CD8-positive, alpha-beta memory T cell (primary cell): ENCODE results near the gene ATOSA. TPM values are rescaled to one million over a fixed set of nuclear protein-coding genes. Genes with fewer than 3 reads are reported as not detected.

Experiments
- CTCF ChIA-PET: fragments of 350-600 bp; sonication (Branson Sonifier 250); formaldehyde crosslinking; loops from one replicate; lab custom pipeline; 2021; ENCODE audit warnings: antibody characterized with exemption; lab: Charles Lee
- POLR2A ChIA-PET: fragments of 350-600 bp; sonication (Branson Sonifier 250); formaldehyde crosslinking; loops from one replicate; lab custom pipeline; 2021; ENCODE audit warnings: antibody characterized with exemption; lab: Charles Lee
- DNase-seq, 5 donors: peaks; one replicate each; pipeline versions ENCODE4 v3.0.0 to v3.0.0-alpha.2; 2020 to 2022; ENCODE audit warnings: mixed read lengths in 1 of 5
- H3K27ac ChIP-seq: one replicate; pipeline ENCODE4 v1.7.0; 2013; ENCODE audit warnings: low read depth, mild to moderate bottlenecking, low read length, moderate library complexity
- H3K27me3 ChIP-seq: 2 replicates; pipeline ENCODE4 v1.7.0; 2013; ENCODE audit warnings: low read length, mild to moderate bottlenecking; ENCODE audit not compliant: insufficient read depth, poor library complexity, severe bottlenecking
- H3K36me3 ChIP-seq: 2 replicates; pipeline ENCODE4 v1.7.0; 2013; ENCODE audit warnings: mild to moderate bottlenecking, low read length, moderate library complexity; ENCODE audit not compliant: insufficient read depth
- H3K4me1 ChIP-seq: 2 replicates; pipeline ENCODE4 v1.7.0; 2013; ENCODE audit warnings: mild to moderate bottlenecking, low read length, moderate library complexity; ENCODE audit not compliant: insufficient read depth
- H3K4me3 ChIP-seq: 2 replicates; pipeline ENCODE4 v1.7.0; 2013; ENCODE audit warnings: mild to moderate bottlenecking, low read length
- H3K9me3 ChIP-seq: 2 replicates; pipeline ENCODE4 v1.7.0; 2013; ENCODE audit warnings: mild to moderate bottlenecking, low read length
- H3K27ac Mint-ChIP-seq, 8 donors: one replicate each; pipeline ENCODE4 v1.8.0; 2020 to 2021; ENCODE audit warnings: mixed read lengths in 8 of 8, mild to moderate bottlenecking in 6 of 8, inconsistent platforms in 3 of 8, moderate library complexity in 3 of 8
- H3K27me3 Mint-ChIP-seq, 2 donors: one replicate each; pipeline ENCODE4 v1.8.0; 2020 to 2021; ENCODE audit warnings: mixed read lengths in 2 of 2, mild to moderate bottlenecking in 1 of 2, moderate library complexity in 1 of 2
- H3K36me3 Mint-ChIP-seq, 3 donors: one replicate each; pipeline ENCODE4 v1.8.0; 2020 to 2021; ENCODE audit warnings: mixed read lengths in 3 of 3, inconsistent platforms in 1 of 3, mild to moderate bottlenecking in 1 of 3
- H3K4me1 Mint-ChIP-seq, 3 donors: one replicate each; pipeline ENCODE4 v1.8.0; 2020 to 2021; ENCODE audit warnings: mixed read lengths in 3 of 3, inconsistent platforms in 1 of 3, mild to moderate bottlenecking in 1 of 3
- H3K4me3 Mint-ChIP-seq, 7 donors: one replicate each; pipeline ENCODE4 v1.8.0; 2020 to 2021; ENCODE audit warnings: mixed read lengths in 7 of 7, mild to moderate bottlenecking in 6 of 7, moderate library complexity in 4 of 7, inconsistent platforms in 2 of 7
- H3K9me3 Mint-ChIP-seq, 5 donors: one replicate each; pipeline ENCODE4 v1.8.0; 2020 to 2022; ENCODE audit warnings: mixed read lengths in 5 of 5, mild to moderate bottlenecking in 3 of 5, moderate library complexity in 2 of 5, inconsistent platforms in 1 of 5
- polyA plus RNA-seq: library from polyadenylated mRNA; unstranded; fragments of 300-500 nt; fragmentation: Illumina TruSeq; gene quantifications from one replicate; pipeline ENCODE4 v1.2.3, GENCODE V29; 2021
- total RNA-seq, 2 experiments: library from RNA; stranded (reverse); gene quantifications; one replicate each; pipeline ENCODE4 v1.2.3, GENCODE V29; 2021

The ATOSA gene
- total and polyA plus RNA-seq, 3 experiments from 2014 or later = 16.4 to 17.2 (median 17.1) TPM

DNA sequence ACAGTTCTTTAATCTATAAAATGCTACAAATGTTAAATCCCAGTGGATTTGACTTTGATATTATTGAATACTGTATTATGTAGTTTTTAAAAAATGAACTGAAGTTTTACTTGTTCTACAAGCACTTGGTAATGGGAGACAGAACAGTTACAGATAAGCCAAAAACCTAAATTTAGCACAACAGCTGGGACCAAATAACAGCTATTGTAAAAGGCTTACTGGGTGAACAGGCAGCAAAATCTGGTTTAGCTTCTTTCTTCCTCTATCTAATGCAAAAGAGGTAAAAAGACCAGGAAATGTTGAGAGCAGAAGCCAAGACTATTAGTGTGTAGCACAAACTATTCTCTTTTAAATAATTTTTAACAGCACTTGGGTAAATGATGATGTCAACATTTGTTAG is 1.6 kb upstream of the ATOSA start:
- Histone ChIP-seq H3K27me3 (no peaks in the 10 kb centered on the region), H3K27ac (no peak overlapping the region), H3K36me3 (no peaks in the 10 kb centered on the region), H3K4me1 (peaks cover 40% of the 10 kb centered on the region), H3K9me3 (no peaks in the 10 kb centered on the region), H3K4me3 (no peak overlapping the region)
- Mint-ChIP-seq H3K4me1 (peaks cover 44 to 71% (median 61%) of the 10 kb centered on the region in 3 donors), H3K36me3 (peaks cover 5 to 33% (median 6%) of the 10 kb centered on the region in 3 donors), H3K4me3 (peak overlapping the region in 1 of 7 donors; percentile 38), H3K9me3 (no peaks in the 10 kb centered on the region), H3K27me3 (peaks cover 0 to 6% of the 10 kb centered on the region in 2 donors), H3K27ac (peak overlapping the region in 4 of 8 donors; percentile 38 to 100 (median 84))
- ChIA-PET CTCF (interaction anchor here (2.9 kb wide), 1 partner anchor 50 kb away, joined by 18 read pairs; no protein-coding TSS in a partner anchor), POLR2A (no interaction called here)
- DNase-seq = no peak

GRCh38 chr15:52680041-52680391 is 828 bp upstream of the ATOSA start:
- Histone ChIP-seq H3K4me3 (no peak overlapping the region), H3K36me3 (no peaks in the 10 kb centered on the region), H3K9me3 (no peaks in the 10 kb centered on the region), H3K27me3 (no peaks in the 10 kb centered on the region), H3K27ac (no peak overlapping the region), H3K4me1 (peaks cover 41% of the 10 kb centered on the region)
- ChIA-PET POLR2A (interaction anchor here (0.6 to 2.1 kb wide), 3 partner anchors 10 to 50 kb away, joined by 3 to 6 read pairs (median 3); no protein-coding TSS in a partner anchor), CTCF (interaction anchor here (2.3 to 2.9 kb wide), 2 partner anchors 51 to 54 kb away, joined by 11 to 18 read pairs; no protein-coding TSS in a partner anchor)
- Mint-ChIP-seq H3K9me3 (no peaks in the 10 kb centered on the region), H3K27me3 (peaks cover 0 to 6% of the 10 kb centered on the region in 2 donors), H3K36me3 (peaks cover 5 to 39% (median 10%) of the 10 kb centered on the region in 3 donors), H3K27ac (peak overlapping the region; percentile 66 to 100 (median 98)), H3K4me1 (peaks cover 48 to 78% (median 69%) of the 10 kb centered on the region in 3 donors), H3K4me3 (peak overlapping the region; percentile 58 to 100 (median 92))
- DNase-seq = no peak

DNA sequence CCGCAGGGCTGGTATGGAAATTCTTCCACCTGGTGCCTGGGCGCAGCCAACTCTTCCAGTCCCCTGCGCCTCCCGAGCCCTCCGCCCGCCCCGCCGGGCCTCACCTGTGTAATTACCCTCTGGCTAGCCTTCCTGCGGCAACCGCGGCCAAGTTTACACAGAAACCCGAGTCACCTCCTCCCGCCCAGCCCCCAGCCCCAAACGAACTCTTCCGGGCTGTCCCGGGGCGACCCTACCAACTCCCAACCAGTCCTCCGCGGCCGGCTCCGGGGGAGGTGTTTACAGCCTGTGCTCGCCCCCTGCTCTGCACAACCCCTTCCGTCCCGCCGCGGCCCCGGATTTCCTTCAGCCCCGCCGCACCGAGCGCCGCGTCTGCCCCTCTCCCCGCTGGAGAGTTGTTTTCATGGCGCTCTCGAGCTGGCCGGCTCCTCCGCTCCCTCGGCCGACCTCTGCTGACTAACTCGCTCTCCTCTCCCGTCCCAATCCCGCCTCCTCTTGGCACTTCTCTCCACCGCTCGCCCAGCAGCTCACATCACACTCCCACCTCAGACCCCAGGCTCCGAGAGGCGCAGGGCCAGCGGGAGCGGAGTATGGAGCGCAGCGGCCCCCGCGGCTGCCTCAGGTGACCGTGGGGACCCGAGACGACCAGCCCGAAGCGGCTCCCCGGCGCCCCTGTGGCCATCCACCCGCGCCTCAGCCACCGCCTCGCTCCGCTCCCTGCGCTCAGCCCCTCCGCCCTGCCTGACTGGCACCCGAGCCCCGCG is 538 bp downstream of the ATOSA start:
- POLR2A ChIA-PET = interaction anchor here (1.0 to 2.1 kb wide), 3 partner anchors 51 to 498 kb away, joined by 3 to 6 read pairs (median 3); no protein-coding TSS in a partner anchor
- CTCF ChIA-PET = interaction anchor here (0.8 to 2.9 kb wide), 7 partner anchors 9 to 422 kb away, joined by 3 to 18 read pairs (median 5); partner anchors contain the start of gene MYO5A
- Histone ChIP-seq H3K36me3 (peaks cover under 1% of the 10 kb centered on the region), H3K4me3 (peak overlapping the region; percentile 87), H3K9me3 (no peaks in the 10 kb centered on the region), H3K4me1 (peaks cover 37% of the 10 kb centered on the region), H3K27me3 (no peaks in the 10 kb centered on the region), H3K27ac (peak overlapping the region; percentile 90)
- Mint-ChIP-seq H3K27me3 (peaks cover 0 to 6% of the 10 kb centered on the region in 2 donors), H3K36me3 (peaks cover 5 to 45% (median 10%) of the 10 kb centered on the region in 3 donors), H3K27ac (peak overlapping the region; percentile 98 to 100 (median 100)), H3K9me3 (no peaks in the 10 kb centered on the region), H3K4me1 (peaks cover 47 to 82% (median 69%) of the 10 kb centered on the region in 3 donors), H3K4me3 (peak overlapping the region; percentile 92 to 100 (median 100))
- DNase-seq = peak; percentile 62 to 82 (median 71)

DNA sequence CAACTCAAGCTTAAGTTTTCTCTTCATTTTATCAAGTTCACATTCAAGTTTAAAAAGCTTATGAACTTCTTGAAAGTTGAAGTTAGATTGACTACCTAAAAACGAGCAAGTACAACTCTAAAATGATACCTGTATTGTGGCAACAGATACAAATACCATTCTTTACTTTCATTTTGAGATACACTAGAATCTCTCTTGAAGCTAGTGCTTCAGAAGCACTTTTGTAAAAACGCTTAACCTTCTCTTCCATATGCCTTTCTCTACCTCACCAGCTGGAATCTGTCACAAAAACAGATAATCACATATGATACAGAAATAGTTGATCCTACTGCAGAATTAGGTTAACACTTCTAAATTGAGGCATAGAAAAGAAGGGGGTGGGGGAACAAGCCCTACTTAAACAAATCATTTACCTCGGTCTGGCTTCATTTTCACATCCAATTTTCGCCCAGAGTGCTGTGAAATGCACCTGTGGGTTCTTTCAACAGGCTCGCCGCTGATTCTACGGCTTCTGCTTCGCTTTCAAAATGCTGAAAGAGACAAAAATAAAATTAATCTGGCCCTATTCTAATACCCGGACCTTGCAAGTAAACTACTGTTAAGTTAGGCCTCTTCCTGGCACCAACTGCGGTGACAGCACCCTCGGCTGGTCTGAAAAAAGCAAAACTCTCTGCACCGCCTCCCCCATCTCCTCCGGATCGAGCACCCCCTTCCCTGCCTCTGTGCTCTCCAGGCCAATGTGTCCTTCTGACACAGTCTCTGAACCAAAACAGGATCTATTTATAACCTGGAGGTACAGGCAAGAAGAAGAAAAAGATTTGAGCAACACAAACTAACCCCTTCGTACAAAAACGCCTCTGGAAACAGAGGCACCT is 1.4 kb downstream of the ATOSA start:
- Histone ChIP-seq H3K27ac (peak overlapping the region; percentile 90), H3K27me3 (no peaks in the 10 kb centered on the region), H3K36me3 (peaks cover 6% of the 10 kb centered on the region), H3K4me3 (peak overlapping the region; percentile 87), H3K9me3 (no peaks in the 10 kb centered on the region), H3K4me1 (peaks cover 29% of the 10 kb centered on the region)
- peak overlapping the region; percentile 92 to 100 (median 100) for H3K4me3 Mint-ChIP-seq
- peaks cover 5 to 53% (median 14%) of the 10 kb centered on the region in 3 donors for H3K36me3 Mint-ChIP-seq
- H3K9me3 Mint-ChIP-seq = no peaks in the 10 kb centered on the region
- ChIA-PET POLR2A (interaction anchor here (0.6 to 1.1 kb wide), 2 partner anchors 24 to 54 kb away, joined by 3 to 5 read pairs; no protein-coding TSS in a partner anchor), CTCF (interaction anchor here (0.8 to 2.3 kb wide), 4 partner anchors 26 to 275 kb away, joined by 3 to 11 read pairs (median 4); partner anchors contain the start of gene MYO5A)
- peak; percentile 34 to 74 (median 54) for DNase-seq
- H3K27me3 Mint-ChIP-seq = peaks cover 0 to 6% of the 10 kb centered on the region in 2 donors
- H3K27ac Mint-ChIP-seq = peak overlapping the region; percentile 98 to 100 (median 100)
- H3K4me1 Mint-ChIP-seq = peaks cover 50 to 82% (median 69%) of the 10 kb centered on the region in 3 donors

- H3K27ac Mint-ChIP-seq = peak overlapping the region in 1 of 8 donors; percentile 73
- H3K4me3 ChIP-seq = no peak overlapping the region
- peak overlapping the region in 1 of 7 donors; percentile 67 for H3K4me3 Mint-ChIP-seq
Measured at GRCh38 chr15:52674831-52675230, 4.4 kb downstream of the ATOSA start.

DNA sequence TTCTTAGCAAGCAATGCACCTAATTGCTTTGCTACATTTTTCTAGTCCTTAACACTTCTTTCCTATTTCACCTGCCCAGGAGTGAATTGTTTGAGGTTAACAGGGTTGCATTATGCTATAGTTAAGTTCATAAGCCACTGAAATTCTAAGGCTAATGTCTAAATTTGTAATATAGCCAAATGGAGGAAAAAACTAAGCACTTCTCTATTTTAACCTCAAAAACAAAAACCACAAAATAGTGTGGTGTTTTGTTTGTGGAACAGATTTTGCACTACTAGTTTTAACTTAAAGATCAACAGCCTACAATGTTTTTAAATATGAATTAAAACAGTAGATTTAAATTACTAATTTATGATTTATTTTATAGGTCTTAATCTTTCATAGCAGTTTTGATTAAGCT is 5.5 kb downstream of the ATOSA start:
- DNase-seq = no peak
- H3K9me3 ChIP-seq = no peaks in the 10 kb centered on the region
- H3K4me1 Mint-ChIP-seq = peaks cover 44 to 83% (median 82%) of the 10 kb centered on the region in 3 donors
- H3K27me3 ChIP-seq = no peaks in the 10 kb centered on the region
- peaks cover 0 to 5% of the 10 kb centered on the region in 2 donors for H3K27me3 Mint-ChIP-seq
- H3K4me3 ChIP-seq = no peak overlapping the region
- H3K27ac ChIP-seq = no peak overlapping the region
- CTCF ChIA-PET = interaction anchor here (0.9 to 1.9 kb wide), 5 partner anchors 11 to 62 kb away, joined by 3 to 5 read pairs (median 3); no protein-coding TSS in a partner anchor
- peak overlapping the region in 1 of 8 donors; percentile 43 for H3K27ac Mint-ChIP-seq
- POLR2A ChIA-PET = interaction anchor here (0.6 kb wide), 1 partner anchor 12 kb away, joined by 14 read pairs; no protein-coding TSS in a partner anchor
- no peaks in the 10 kb centered on the region for H3K9me3 Mint-ChIP-seq
- peak overlapping the region in 3 of 7 donors; percentile 2 to 24 (median 7) for H3K4me3 Mint-ChIP-seq
- H3K36me3 Mint-ChIP-seq = peaks cover 14 to 84% (median 25%) of the 10 kb centered on the region in 3 donors
- peaks cover 18% of the 10 kb centered on the region for H3K4me1 ChIP-seq
- peaks cover 18% of the 10 kb centered on the region for H3K36me3 ChIP-seq

More at GRCh38 chr15:52674831-52675230, 4.4 kb downstream of the ATOSA start:
- Mint-ChIP-seq H3K36me3 (peaks cover 8 to 80% (median 25%) of the 10 kb centered on the region in 3 donors), H3K9me3 (no peaks in the 10 kb centered on the region), H3K27me3 (peaks cover 0 to 6% of the 10 kb centered on the region in 2 donors), H3K4me1 (peaks cover 44 to 83% (median 80%) of the 10 kb centered on the region in 3 donors)
- ChIA-PET CTCF (interaction anchor here (1.3 kb wide), 1 partner anchor 14 kb away, joined by 3 read pairs; no protein-coding TSS in a partner anchor), POLR2A (no interaction called here)
- Histone ChIP-seq H3K27ac (no peak overlapping the region), H3K27me3 (no peaks in the 10 kb centered on the region), H3K36me3 (peaks cover 16% of the 10 kb centered on the region), H3K9me3 (no peaks in the 10 kb centered on the region), H3K4me1 (peaks cover 18% of the 10 kb centered on the region)
- DNase-seq = no peak

- Histone ChIP-seq H3K27ac (no peak overlapping the region), H3K4me3 (no peak overlapping the region), H3K27me3 (no peaks in the 10 kb centered on the region), H3K9me3 (no peaks in the 10 kb centered on the region), H3K4me1 (peaks cover 18% of the 10 kb centered on the region), H3K36me3 (peaks cover 18% of the 10 kb centered on the region)
- H3K27ac Mint-ChIP-seq = peak overlapping the region in 2 of 8 donors; percentile 15 to 43
- H3K27me3 Mint-ChIP-seq = peaks cover 0 to 1% of the 10 kb centered on the region in 2 donors
- CTCF ChIA-PET = interaction anchor here (0.9 to 1.9 kb wide), 5 partner anchors 11 to 63 kb away, joined by 3 to 5 read pairs (median 3); no protein-coding TSS in a partner anchor
- no peaks in the 10 kb centered on the region for H3K9me3 Mint-ChIP-seq
- DNase-seq = no peak
- peaks cover 14 to 82% (median 25%) of the 10 kb centered on the region in 3 donors for H3K36me3 Mint-ChIP-seq
- H3K4me1 Mint-ChIP-seq = peaks cover 44 to 84% (median 83%) of the 10 kb centered on the region in 3 donors
- POLR2A ChIA-PET = no interaction called here
- H3K4me3 Mint-ChIP-seq = peak overlapping the region in 3 of 7 donors; percentile 2 to 24 (median 7)
Measured at GRCh38 chr15:52673312-52673711, 5.9 kb downstream of the ATOSA start.
